Endodermal cell (in vitro differentiated cells): ENCODE results near the gene OR51B2. TPM values are rescaled to one million over a fixed set of nuclear protein-coding genes. Genes with fewer than 3 reads are reported as not detected.

Experiments
- DNase-seq: peaks from one replicate; pipeline ENCODE4 v3.0.0-alpha.2; 2017
- H3K27ac ChIP-seq: 2 replicates; pipeline ENCODE4 v1.5.1; 2013; ENCODE audit warnings: mild to moderate bottlenecking, low read depth, low read length, moderate library complexity
- H3K27me3 ChIP-seq: 2 replicates; pipeline ENCODE4 v1.6.1; 2013; ENCODE audit warnings: mild to moderate bottlenecking, low read length, moderate library complexity; ENCODE audit not compliant: insufficient read depth, control insufficient read depth, poor library complexity, severe bottlenecking
- H3K36me3 ChIP-seq: 2 replicates; pipeline ENCODE4 v1.7.0; 2013; ENCODE audit warnings: mild to moderate bottlenecking, low read length, moderate library complexity; ENCODE audit not compliant: control insufficient read depth, insufficient read depth
- H3K4me1 ChIP-seq: one replicate; pipeline ENCODE4 v1.7.0; 2013; ENCODE audit warnings: low read length; ENCODE audit not compliant: control insufficient read depth, insufficient read depth
- H3K4me3 ChIP-seq: 2 replicates; pipeline ENCODE4 v1.5.1; 2013; ENCODE audit warnings: mild to moderate bottlenecking, low read length, moderate library complexity
- H3K9ac ChIP-seq: 2 replicates; pipeline ENCODE4 v1.6.1; 2013; ENCODE audit warnings: mild to moderate bottlenecking, low read length, moderate library complexity; ENCODE audit not compliant: poor library complexity, severe bottlenecking; ENCODE audit errors: extremely low read depth
- H3K9me3 ChIP-seq: 2 replicates; pipeline ENCODE4 v1.6.1; 2013; ENCODE audit warnings: mild to moderate bottlenecking, low read length, moderate library complexity; ENCODE audit not compliant: control insufficient read depth
- H3K27ac Mint-ChIP-seq: 2 replicates; pipeline ENCODE4 v1.8.0; 2020; ENCODE audit warnings: mixed read lengths
- H3K27me3 Mint-ChIP-seq: 2 replicates; pipeline ENCODE4 v1.8.0; 2021; ENCODE audit warnings: mild to moderate bottlenecking, mixed read lengths; ENCODE audit not compliant: insufficient read depth
- H3K36me3 Mint-ChIP-seq: 2 replicates; pipeline ENCODE4 v1.8.0; 2020; ENCODE audit warnings: low read depth, mixed read lengths
- H3K4me1 Mint-ChIP-seq: 2 replicates; pipeline ENCODE4 v1.8.0; 2020; ENCODE audit warnings: mixed read lengths
- H3K4me3 Mint-ChIP-seq: 2 replicates; pipeline ENCODE4 v1.8.0; 2020; ENCODE audit warnings: mild to moderate bottlenecking, moderate library complexity, mixed read lengths
- H3K9me3 Mint-ChIP-seq: 2 replicates; pipeline ENCODE4 v1.8.0; 2020; ENCODE audit warnings: mild to moderate bottlenecking, mixed read lengths
- CTCF ChIP-seq: fragments of 200-600 bp; sonication (generic); conservative IDR thresholded peaks from 2 replicates; pipeline ENCODE4 v1.5.0; 2021; ENCODE audit warnings: antibody characterized with exemption, mild to moderate bottlenecking
- WGBS, 2 experiments: methylation state at CpG; one replicate each; pipeline versions ENCODE4 v1.1.5 to v1.1.7; 2013; ENCODE audit warnings: missing lambda C conversion rate in 2 of 2, mixed read lengths in 1 of 2; ENCODE audit not compliant: insufficient coverage in 1 of 2, insufficient read length in 1 of 2; 5-methylcytosine and 5-hydroxymethylcytosine counted together
- total RNA-seq, 2 donors: library from RNA; stranded (reverse); fragmentation: NEBNext Ultra II Directional in 1 of 2; extraction: Animal tissue kit (Norgen Biotek cat#: 25700) in 1 of 2; gene quantifications; 2 replicates in 1 of 2; 3 replicates in 1 of 2; pipeline ENCODE4 v1.2.1, GENCODE V29; 2021

Gene OR51B2
- total RNA-seq, 2 donors from 2014 or later = 0.51 TPM; not detected in 1

GRCh38 chr11:5284637-5285036 lies 39.5 kb downstream of the OR51B2 start:
- no peak for DNase-seq
- Histone ChIP-seq H3K36me3 (no peaks in the 10 kb centered on the region), H3K4me1 (peaks cover 2% of the 10 kb centered on the region), H3K4me3 (no peak overlapping the region), H3K27ac (no peak overlapping the region), H3K9me3 (no peaks in the 10 kb centered on the region), H3K9ac (no peak overlapping the region), H3K27me3 (no peaks in the 10 kb centered on the region)
- WGBS, 2 experiments = 86 to 92% methylated on average over 1 to 2 of the region's 2 CpGs
- no peak overlapping the region for H3K4me3 Mint-ChIP-seq
- no peak overlapping the region for H3K27ac Mint-ChIP-seq
- no peaks in the 10 kb centered on the region for H3K9me3 Mint-ChIP-seq
- no peak for TF ChIP-seq CTCF
- no peaks in the 10 kb centered on the region for H3K36me3 Mint-ChIP-seq
- H3K27me3 Mint-ChIP-seq = no peaks in the 10 kb centered on the region
- H3K4me1 Mint-ChIP-seq = peaks cover 21% of the 10 kb centered on the region

GRCh38 chr11:5283882-5284281 lies 40.2 kb downstream of the OR51B2 start:
- Mint-ChIP-seq H3K27me3 (no peaks in the 10 kb centered on the region), H3K27ac (no peak overlapping the region), H3K36me3 (no peaks in the 10 kb centered on the region), H3K4me3 (no peak overlapping the region), H3K4me1 (peaks cover 16% of the 10 kb centered on the region), H3K9me3 (no peaks in the 10 kb centered on the region)
- H3K27me3 ChIP-seq = no peaks in the 10 kb centered on the region
- no peak overlapping the region for H3K9ac ChIP-seq
- H3K9me3 ChIP-seq = no peaks in the 10 kb centered on the region
- no peak for TF ChIP-seq CTCF
- H3K27ac ChIP-seq = no peak overlapping the region
- peaks cover 2% of the 10 kb centered on the region for H3K4me1 ChIP-seq
- H3K36me3 ChIP-seq = no peaks in the 10 kb centered on the region
- DNase-seq = no peak
- no peak overlapping the region for H3K4me3 ChIP-seq
- 82 to 100% methylated on average over 1 of the region's 1 CpG for whole genome bisulfite sequencing, 2 experiments

GRCh38 chr11:5283086-5283485 lies 41.0 kb downstream of the OR51B2 start:
- no peak overlapping the region for H3K9ac ChIP-seq
- no peak for TF ChIP-seq CTCF
- H3K4me1 Mint-ChIP-seq = peaks cover 12% of the 10 kb centered on the region
- H3K27ac Mint-ChIP-seq = no peak overlapping the region
- H3K36me3 Mint-ChIP-seq = no peaks in the 10 kb centered on the region
- DNase-seq = no peak
- no peaks in the 10 kb centered on the region for H3K9me3 Mint-ChIP-seq
- H3K4me3 ChIP-seq = no peak overlapping the region
- no peaks in the 10 kb centered on the region for H3K36me3 ChIP-seq
- H3K27me3 ChIP-seq = no peaks in the 10 kb centered on the region
- 88 to 93% methylated on average over 3 of the region's 3 CpGs for WGBS, 2 experiments
- H3K9me3 ChIP-seq = no peaks in the 10 kb centered on the region
- no peak overlapping the region for H3K27ac ChIP-seq
- H3K4me1 ChIP-seq = peaks cover 2% of the 10 kb centered on the region
- no peaks in the 10 kb centered on the region for H3K27me3 Mint-ChIP-seq
- H3K4me3 Mint-ChIP-seq = no peak overlapping the region
